ENCODE results near the gene TTLL6. TPM values are rescaled to one million over a fixed set of nuclear protein-coding genes. Genes with fewer than 3 reads are reported as not detected.

Gene TTLL6
- total RNA-seq, 1 experiment from 2014 or later, result 0.20 TPM

- no peak for DNase-seq (ENCODE audit: low read depth)
Observed at GRCh38 chr17:48760411-48760810, 56.6 kb downstream of the TTLL6 start.

- no peak for DNase-seq (ENCODE audit: low read depth)
Observed at GRCh38 chr17:48759288-48759687, 57.7 kb downstream of the TTLL6 start.

GRCh38 chr17:48757524-48757961, 59.5 kb downstream of the TTLL6 start:
- DNase-seq (ENCODE audit: low read depth), result peak; percentile 60

GRCh38 chr17:48756830-48757251, 60.2 kb downstream of the TTLL6 start:
- no peak for DNase-seq (ENCODE audit: low read depth)

- no peak for DNase-seq (ENCODE audit: low read depth)
Observed at GRCh38 chr17:48755356-48755755, 61.7 kb downstream of the TTLL6 start.

- no peak for DNase-seq (ENCODE audit: low read depth)
Observed at GRCh38 chr17:48754500-48755261, 62.3 kb downstream of the TTLL6 start.

GRCh38 chr17:48753794-48754499, 63.1 kb downstream of the TTLL6 start:
- DNase-seq (ENCODE audit: low read depth), result peak; percentile 72

- DNase-seq (ENCODE audit: low read depth), result no peak
Observed at GRCh38 chr17:48752399-48753288, 64.4 kb downstream of the TTLL6 start.

- no peak for DNase-seq (ENCODE audit: low read depth)
Observed at GRCh38 chr17:48751733-48752398, 65.2 kb downstream of the TTLL6 start.

GRCh38 chr17:48751172-48751571, 65.9 kb downstream of the TTLL6 start:
- no peak for DNase-seq (ENCODE audit: low read depth)

- DNase-seq (ENCODE audit: low read depth), result no peak
Observed at GRCh38 chr17:48749621-48750553, 67.1 kb downstream of the TTLL6 start.

- no peak for DNase-seq (ENCODE audit: low read depth)
Observed at GRCh38 chr17:48748718-48749566, 68.1 kb downstream of the TTLL6 start.

- DNase-seq (ENCODE audit: low read depth), result no peak
Observed at GRCh38 chr17:48747445-48748363, 69.3 kb downstream of the TTLL6 start.

- no peak for DNase-seq (ENCODE audit: low read depth)
Observed at GRCh38 chr17:48746916-48747444, 70.0 kb downstream of the TTLL6 start.

- DNase-seq (ENCODE audit: low read depth), result no peak
Observed at GRCh38 chr17:48745381-48746275, 71.4 kb downstream of the TTLL6 start.

GRCh38 chr17:48740537-48740936, 76.5 kb downstream of the TTLL6 start:
- DNase-seq (ENCODE audit: low read depth), result no peak
